WI38 (cell line): ENCODE data around the gene FGF1.

Source experiments
- H3K4me3 ChIP-seq: 2 replicates; pipeline ENCODE4 v1.5.1; 2011; ENCODE audit warnings: low read depth, mild to moderate bottlenecking, control low read depth, low read length
- TF ChIP-seq, protein P1 (sequence below): IDR thresholded peaks from 2 replicates; pipeline ENCODE4 v1.5.1; 2012; ENCODE audit warnings: low read depth, mild to moderate bottlenecking, control low read depth, low read length

Gene FGF1

GRCh38 chr5:142720641-142721271, 34.9 kb upstream of the FGF1 start:
- no peak overlapping the region for H3K4me3 ChIP-seq
- TF ChIP-seq, protein P1, sequence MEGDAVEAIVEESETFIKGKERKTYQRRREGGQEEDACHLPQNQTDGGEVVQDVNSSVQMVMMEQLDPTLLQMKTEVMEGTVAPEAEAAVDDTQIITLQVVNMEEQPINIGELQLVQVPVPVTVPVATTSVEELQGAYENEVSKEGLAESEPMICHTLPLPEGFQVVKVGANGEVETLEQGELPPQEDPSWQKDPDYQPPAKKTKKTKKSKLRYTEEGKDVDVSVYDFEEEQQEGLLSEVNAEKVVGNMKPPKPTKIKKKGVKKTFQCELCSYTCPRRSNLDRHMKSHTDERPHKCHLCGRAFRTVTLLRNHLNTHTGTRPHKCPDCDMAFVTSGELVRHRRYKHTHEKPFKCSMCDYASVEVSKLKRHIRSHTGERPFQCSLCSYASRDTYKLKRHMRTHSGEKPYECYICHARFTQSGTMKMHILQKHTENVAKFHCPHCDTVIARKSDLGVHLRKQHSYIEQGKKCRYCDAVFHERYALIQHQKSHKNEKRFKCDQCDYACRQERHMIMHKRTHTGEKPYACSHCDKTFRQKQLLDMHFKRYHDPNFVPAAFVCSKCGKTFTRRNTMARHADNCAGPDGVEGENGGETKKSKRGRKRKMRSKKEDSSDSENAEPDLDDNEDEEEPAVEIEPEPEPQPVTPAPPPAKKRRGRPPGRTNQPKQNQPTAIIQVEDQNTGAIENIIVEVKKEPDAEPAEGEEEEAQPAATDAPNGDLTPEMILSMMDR = no peak

DNA sequence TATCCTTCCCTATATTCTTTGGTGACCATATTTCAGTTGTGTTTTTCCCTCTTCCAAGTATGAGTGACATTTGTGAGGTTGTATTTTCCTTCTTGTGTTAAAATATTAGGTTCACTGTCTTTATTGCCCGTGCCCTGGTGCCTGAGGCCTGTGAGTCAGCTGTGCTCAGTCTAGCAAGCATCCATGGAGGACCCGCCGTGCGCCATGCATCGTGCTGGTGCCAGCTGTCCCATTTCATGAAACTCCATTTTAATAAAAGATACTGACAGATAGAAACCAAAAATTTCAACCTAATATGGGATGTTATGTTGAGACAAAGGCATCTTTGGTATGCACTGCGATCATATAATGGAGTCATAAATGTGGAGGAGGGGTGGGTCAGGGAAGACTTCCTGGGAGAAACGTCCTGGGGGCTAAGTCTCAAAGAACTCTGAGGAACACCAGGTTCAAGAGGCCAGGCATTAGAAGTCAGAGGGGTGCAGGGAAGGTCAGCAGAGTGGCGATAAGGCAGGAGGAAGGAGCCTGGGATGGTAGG, 34.0 kb upstream of the FGF1 start:
- TF ChIP-seq, protein P1 = no peak
- H3K4me3 ChIP-seq = no peak overlapping the region

- TF ChIP-seq, protein P1 = peak; percentile 85
- H3K4me3 ChIP-seq = no peak overlapping the region
These were observed 31.8 kb upstream of the FGF1 start for GRCh38 chr5:142717582-142718215.

DNA sequence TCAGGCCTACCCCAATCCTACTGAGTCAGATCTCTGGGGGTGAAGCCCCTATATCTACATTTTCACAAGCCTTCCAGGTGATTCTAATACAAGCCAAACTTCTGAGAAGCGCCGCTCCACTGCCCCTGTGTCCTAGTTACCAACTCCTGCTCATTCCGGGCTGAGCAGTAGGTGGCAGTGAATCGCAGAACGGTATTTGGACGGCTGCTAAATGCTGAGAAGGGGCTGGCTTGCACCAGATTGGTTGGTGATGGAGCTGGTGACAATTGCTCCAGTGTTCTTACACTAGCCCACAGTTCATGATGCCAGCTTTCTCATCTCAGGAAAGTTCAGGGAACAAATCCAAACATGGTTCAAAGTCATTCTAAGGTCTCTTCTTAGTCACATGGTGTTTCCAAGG, 31.1 kb upstream of the FGF1 start:
- TF ChIP-seq, protein P1 = peak; percentile 56
- no peak overlapping the region for H3K4me3 ChIP-seq

- H3K4me3 ChIP-seq = no peak overlapping the region
- TF ChIP-seq, protein P1 = no peak
These were observed 29.4 kb upstream of the FGF1 start for GRCh38 chr5:142715291-142715690.

DNA sequence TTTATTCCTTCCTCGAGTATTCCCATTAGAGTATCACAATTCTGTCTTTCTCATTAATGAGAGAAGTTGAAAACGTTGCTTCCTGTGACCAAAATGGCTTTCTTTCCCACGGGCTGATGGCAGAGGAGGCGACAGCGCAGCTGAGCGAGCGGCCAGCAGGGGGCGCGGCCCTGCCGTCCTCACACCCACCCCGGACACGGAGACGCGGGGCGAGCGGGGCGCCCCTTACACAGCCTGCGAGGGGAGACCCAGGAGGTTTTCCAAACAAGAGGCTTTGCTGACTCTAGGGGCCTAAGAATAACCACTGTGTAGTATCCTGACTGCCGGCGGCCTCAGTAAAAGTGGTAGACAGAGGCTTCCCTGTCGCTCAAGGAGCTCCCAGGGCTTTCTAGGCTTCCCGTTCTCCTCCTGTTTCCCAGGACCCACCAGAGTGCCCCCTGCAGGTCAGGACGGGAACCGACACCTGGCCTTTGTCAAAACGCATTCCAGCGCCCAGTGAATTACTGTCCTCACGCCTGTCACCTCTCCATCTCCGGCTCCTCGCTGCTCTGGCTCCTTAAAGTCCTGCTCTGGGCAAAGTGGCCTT, 27.3 kb upstream of the FGF1 start:
- TF ChIP-seq, protein P1 = peak; percentile 78
- H3K4me3 ChIP-seq = peak overlapping the region; percentile 70

GRCh38 chr5:142703153-142703552, 17.3 kb upstream of the FGF1 start:
- no peak overlapping the region for H3K4me3 ChIP-seq
- TF ChIP-seq, protein P1 = no peak
